Small intestine (tissue), 7 donors: ENCODE results near the gene IL33. TPM values are rescaled to one million over a fixed set of nuclear protein-coding genes. Genes with fewer than 3 reads are reported as not detected.

Experiments
- DNase-seq, 2 donors: peaks; one replicate each; pipeline versions ENCODE4 v3.0.0 to v3.0.0-alpha.2; 2013
- FAIRE-seq: peaks from 2 replicates; lab custom pipeline; 2012; peaks lifted over from hg19 to GRCh38; lab: Jason Lieb, UNC
- H3K27ac ChIP-seq, 3 donors: one replicate each; pipeline ENCODE4 v1.5.1; 2013; ENCODE audit warnings: low read length in 2 of 3, mild to moderate bottlenecking in 2 of 3, control low read depth in 1 of 3, inconsistent platforms in 1 of 3, low read depth in 1 of 3, moderate library complexity in 1 of 3
- H3K27me3 ChIP-seq, 3 donors: one replicate each; pipeline ENCODE4 v1.6.1; 2013; ENCODE audit warnings: low read length in 3 of 3, inconsistent platforms in 1 of 3; ENCODE audit not compliant: control insufficient read depth in 3 of 3, insufficient read depth in 3 of 3
- H3K36me3 ChIP-seq, 3 donors: one replicate each; pipeline ENCODE4 v1.6.1; 2013; ENCODE audit warnings: low read length in 3 of 3, inconsistent platforms in 1 of 3, low read depth in 1 of 3, mild to moderate bottlenecking in 1 of 3, moderate library complexity in 1 of 3; ENCODE audit not compliant: control insufficient read depth in 3 of 3, insufficient read depth in 2 of 3
- H3K4me1 ChIP-seq, 3 donors: one replicate each; pipeline ENCODE4 v1.6.1; 2013; ENCODE audit warnings: low read length in 2 of 3, inconsistent platforms in 1 of 3, low read depth in 1 of 3, mild to moderate bottlenecking in 1 of 3, moderate library complexity in 1 of 3; ENCODE audit not compliant: control insufficient read depth in 3 of 3, insufficient read depth in 2 of 3
- H3K4me3 ChIP-seq, 3 donors: one replicate each; pipeline ENCODE4 v1.5.1; 2013; ENCODE audit warnings: low read length in 3 of 3, control low read depth in 1 of 3, inconsistent platforms in 1 of 3, low read depth in 1 of 3, mild to moderate bottlenecking in 1 of 3, moderate library complexity in 1 of 3
- H3K9me3 ChIP-seq, 2 donors: one replicate each; pipeline ENCODE4 v1.6.1; 2013; ENCODE audit warnings: low read depth in 1 of 2, low read length in 1 of 2; ENCODE audit not compliant: control insufficient read depth in 2 of 2, insufficient read depth in 1 of 2
- WGBS, 3 donors: extraction: QIAGEN DNeasy Blood & Tissue Kit; methylation state at CpG; one replicate each; pipeline ENCODE4 v1.1.7; 2013; 5-methylcytosine and 5-hydroxymethylcytosine counted together
- polyA plus RNA-seq, 4 donors: library from polyadenylated mRNA; stranded (reverse) in 3 of 4; unstranded in 1 of 4; fragments of 200-250 nt in 3 of 4; fragments of 120-200 nt in 1 of 4; gene quantifications; one replicate each; pipeline versions ENCODE4 v1.2.1 to v1.2.3, GENCODE V29; 2013
- donor health status: healthy with polysubstance abuse.
- donor health status: control.
- donor health status: control.
- donor health status: Bipolar disorder and iron deficiency.
- donor health status: healthy.

Gene IL33
- polyA plus RNA-seq, 4 donors, result 0.45 to 18.7 (median 5.7) TPM

GRCh38 chr9:6200761-6201160, 14.8 kb upstream of the IL33 start:
- FAIRE-seq (no peak), DNase-seq (no peak)
- Histone ChIP-seq H3K27me3 (no peaks in the 10 kb centered on the region), H3K4me3 (no peak overlapping the region), H3K27ac (no peak overlapping the region), H3K36me3 (no peaks in the 10 kb centered on the region), H3K4me1 (no peaks in the 10 kb centered on the region), H3K9me3 (no peaks in the 10 kb centered on the region)
- WGBS, 3 donors, result 84 to 87% (median 85%) methylated on average over 2 of the region's 2 CpGs

GRCh38 chr9:6209966-6210365, 5.6 kb upstream of the IL33 start:
- Histone ChIP-seq H3K27me3 (no peaks in the 10 kb centered on the region), H3K9me3 (peaks cover 0 to 8% of the 10 kb centered on the region in 2 donors), H3K36me3 (no peaks in the 10 kb centered on the region), H3K27ac (no peak overlapping the region), H3K4me3 (no peak overlapping the region), H3K4me1 (no peaks in the 10 kb centered on the region)
- DNase-seq (no peak), FAIRE-seq (no peak)
- WGBS, 3 donors, result 87 to 90% (median 89%) methylated on average over 2 of the region's 2 CpGs

- Histone ChIP-seq H3K4me3 (no peak overlapping the region), H3K9me3 (peaks cover 0 to 8% of the 10 kb centered on the region in 2 donors), H3K27ac (no peak overlapping the region), H3K4me1 (no peaks in the 10 kb centered on the region), H3K27me3 (no peaks in the 10 kb centered on the region), H3K36me3 (no peaks in the 10 kb centered on the region)
- FAIRE-seq, result no peak
- WGBS, 3 donors, result 66 to 85% (median 77%) methylated on average over 3 of the region's 3 CpGs
- DNase-seq, result no peak
These were observed 2.8 kb upstream of the IL33 start for GRCh38 chr9:6212722-6213375.

GRCh38 chr9:6214434-6214833, 1.2 kb upstream of the IL33 start:
- H3K9me3 ChIP-seq, result peaks cover 0 to 7% of the 10 kb centered on the region in 2 donors
- no peak overlapping the region for H3K4me3 ChIP-seq
- FAIRE-seq, result no peak
- WGBS, 3 donors, result 70 to 83% (median 73%) methylated on average over 1 of the region's 1 CpG
- no peaks in the 10 kb centered on the region for H3K36me3 ChIP-seq
- H3K27ac ChIP-seq, result no peak overlapping the region
- H3K27me3 ChIP-seq, result no peaks in the 10 kb centered on the region
- H3K4me1 ChIP-seq, result no peaks in the 10 kb centered on the region
- DNase-seq, result no peak

- no peaks in the 10 kb centered on the region for H3K4me1 ChIP-seq
- WGBS, 3 donors, result 45 to 56% (median 49%) methylated on average over 2 of the region's 2 CpGs
- no peaks in the 10 kb centered on the region for H3K27me3 ChIP-seq
- DNase-seq (no peak), FAIRE-seq (no peak)
- H3K4me3 ChIP-seq, result no peak overlapping the region
- H3K27ac ChIP-seq, result no peak overlapping the region
- no peaks in the 10 kb centered on the region for H3K36me3 ChIP-seq
- H3K9me3 ChIP-seq, result peaks cover 0 to 6% of the 10 kb centered on the region in 2 donors
These were observed 704 bp upstream of the IL33 start for GRCh38 chr9:6214903-6215302.

- no peak for FAIRE-seq
- H3K27me3 ChIP-seq, result no peaks in the 10 kb centered on the region
- H3K9me3 ChIP-seq, result no peaks in the 10 kb centered on the region
- H3K36me3 ChIP-seq, result no peaks in the 10 kb centered on the region
- no peak overlapping the region for H3K27ac ChIP-seq
- H3K4me1 ChIP-seq, result no peaks in the 10 kb centered on the region
- no peak for DNase-seq
- 71 to 82% (median 73%) methylated on average over 3 of the region's 3 CpGs for WGBS, 3 donors
- H3K4me3 ChIP-seq, result no peak overlapping the region
These were observed 395 bp downstream of the IL33 start for GRCh38 chr9:6216002-6216401.

- H3K4me3 ChIP-seq, result no peak overlapping the region
- no peaks in the 10 kb centered on the region for H3K4me1 ChIP-seq
- no peaks in the 10 kb centered on the region for H3K36me3 ChIP-seq
- no peaks in the 10 kb centered on the region for H3K27me3 ChIP-seq
- H3K27ac ChIP-seq, result no peak overlapping the region
- DNase-seq (no peak), FAIRE-seq (no peak)
- no peaks in the 10 kb centered on the region for H3K9me3 ChIP-seq
- 65 to 87% (median 82%) methylated on average over 1 of the region's 1 CpG for WGBS, 3 donors
These were observed 1.3 kb downstream of the IL33 start for GRCh38 chr9:6216951-6217350.

- no peak for DNase-seq
- Histone ChIP-seq H3K4me3 (no peak overlapping the region), H3K36me3 (no peaks in the 10 kb centered on the region), H3K27ac (peak overlapping the region in 1 of 3 donors; percentile 3), H3K4me1 (no peaks in the 10 kb centered on the region), H3K9me3 (no peaks in the 10 kb centered on the region), H3K27me3 (no peaks in the 10 kb centered on the region)
- 29 to 53% (median 45%) methylated on average over 3 of the region's 3 CpGs for whole genome bisulfite sequencing, 3 donors
- FAIRE-seq, result no peak
These were observed 2.5 kb downstream of the IL33 start for GRCh38 chr9:6218099-6218502.

GRCh38 chr9:6219040-6219439, 3.4 kb downstream of the IL33 start:
- Histone ChIP-seq H3K4me1 (no peaks in the 10 kb centered on the region), H3K9me3 (no peaks in the 10 kb centered on the region), H3K36me3 (no peaks in the 10 kb centered on the region), H3K27ac (no peak overlapping the region), H3K4me3 (no peak overlapping the region), H3K27me3 (no peaks in the 10 kb centered on the region)
- 80 to 94% (median 90%) methylated on average over 4 of the region's 4 CpGs for WGBS, 3 donors
- DNase-seq, result no peak
- FAIRE-seq, result no peak
